ENCODE results near the gene C3orf49.

DNA sequence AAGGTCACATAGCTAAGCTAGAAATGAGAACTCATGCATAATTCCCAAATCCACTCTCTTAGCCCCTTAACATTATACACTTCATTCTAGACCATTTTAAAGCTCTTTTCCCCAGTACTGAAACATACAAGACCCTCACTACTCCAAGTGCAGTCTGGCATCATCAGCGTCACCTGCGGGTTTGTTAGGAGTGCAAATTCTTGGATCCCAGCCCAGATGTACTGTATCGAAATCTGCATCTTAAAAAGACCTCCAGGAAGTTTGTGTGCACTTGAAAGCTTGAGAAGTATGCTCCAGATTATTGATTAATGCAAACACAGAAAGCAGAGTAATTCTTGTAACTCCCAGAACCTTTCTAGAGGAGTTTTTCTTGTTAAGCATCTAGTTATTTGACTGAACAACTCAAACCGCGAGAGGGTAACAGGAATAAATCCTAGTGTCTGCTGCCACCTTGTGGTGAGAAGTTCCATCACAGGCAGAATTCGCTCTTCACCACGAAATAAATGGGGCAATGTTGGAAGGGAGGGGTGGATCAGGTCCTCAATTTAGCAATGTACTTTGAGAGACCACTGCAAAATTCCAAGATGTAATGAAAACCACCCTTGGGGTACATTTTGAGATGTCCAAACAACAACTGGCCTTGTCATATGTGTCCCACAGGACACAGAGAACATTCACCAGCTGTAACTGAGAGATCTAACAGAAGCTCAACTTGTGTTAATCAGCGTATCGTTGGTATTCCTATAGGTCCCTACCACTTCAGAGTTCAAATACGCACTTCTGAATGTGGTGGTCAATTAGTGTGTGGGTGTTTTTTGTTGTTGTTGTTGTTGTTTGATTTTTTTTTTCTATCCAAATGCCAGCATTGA, 583 bp upstream of the C3orf49 start:
- TF ChIP-seq, protein P1, sequence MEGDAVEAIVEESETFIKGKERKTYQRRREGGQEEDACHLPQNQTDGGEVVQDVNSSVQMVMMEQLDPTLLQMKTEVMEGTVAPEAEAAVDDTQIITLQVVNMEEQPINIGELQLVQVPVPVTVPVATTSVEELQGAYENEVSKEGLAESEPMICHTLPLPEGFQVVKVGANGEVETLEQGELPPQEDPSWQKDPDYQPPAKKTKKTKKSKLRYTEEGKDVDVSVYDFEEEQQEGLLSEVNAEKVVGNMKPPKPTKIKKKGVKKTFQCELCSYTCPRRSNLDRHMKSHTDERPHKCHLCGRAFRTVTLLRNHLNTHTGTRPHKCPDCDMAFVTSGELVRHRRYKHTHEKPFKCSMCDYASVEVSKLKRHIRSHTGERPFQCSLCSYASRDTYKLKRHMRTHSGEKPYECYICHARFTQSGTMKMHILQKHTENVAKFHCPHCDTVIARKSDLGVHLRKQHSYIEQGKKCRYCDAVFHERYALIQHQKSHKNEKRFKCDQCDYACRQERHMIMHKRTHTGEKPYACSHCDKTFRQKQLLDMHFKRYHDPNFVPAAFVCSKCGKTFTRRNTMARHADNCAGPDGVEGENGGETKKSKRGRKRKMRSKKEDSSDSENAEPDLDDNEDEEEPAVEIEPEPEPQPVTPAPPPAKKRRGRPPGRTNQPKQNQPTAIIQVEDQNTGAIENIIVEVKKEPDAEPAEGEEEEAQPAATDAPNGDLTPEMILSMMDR (IDR thresholded peaks at IDR 0.05 in 4 of 5, conservative IDR thresholded peaks at IDR 0.05 in 1 of 5): peak; percentile 58 to 85 (median 75)
- no peak for TF ChIP-seq POLR2A (IDR thresholded peaks at IDR 0.05)

Measured in gastrocnemius medialis (tissue), 4 donors.